Endothelial cell of umbilical vein (primary cell): ENCODE results near the gene PAQR7. TPM values are rescaled to one million over a fixed set of nuclear protein-coding genes. Genes with fewer than 3 reads are reported as not detected.
A peak's percentile ranks its signal among the peaks of the same experiment; 100 is the strongest.

ENCODE experiments used
- Bru-seq: library from RNA; stranded (reverse); fragments of 400-500 nt; gene quantifications from one replicate; lab custom pipeline; 2021; lab: Mats Ljungman, UMichigan
- BruChase-seq, 2 experiments: library from RNA; stranded (reverse); fragments of 400-500 nt; gene quantifications; one replicate each; lab custom pipeline; 2021; lab: Mats Ljungman, UMichigan
- BruUV-seq: library from RNA; stranded (reverse); fragments of 400-500 nt; replicated peaks from 2 replicates; lab custom pipeline; 2021; lab: Mats Ljungman, UMichigan
- CTCF ChIA-PET: fragments of 300-600, 350-600 bp; sonication (Branson Sonifier 250); formaldehyde crosslinking; loops from one replicate; lab custom pipeline; 2021; ENCODE audit warnings: antibody characterized with exemption, inconsistent platforms; lab: Charles Lee
- POLR2A ChIA-PET: fragments of 300-600, 350-600 bp; sonication (Branson Sonifier 250); formaldehyde crosslinking; loops from one replicate; lab custom pipeline; 2021; ENCODE audit warnings: antibody characterized with exemption, inconsistent platforms; lab: Charles Lee
- DNase-seq: peaks from one replicate; pipeline ENCODE4 v3.0.0-alpha.2; 2011; ENCODE audit warnings: low read depth, low spot score
- FAIRE-seq: peaks from 2 replicates; lab custom pipeline; 2011; peaks lifted over from hg19 to GRCh38; lab: Jason Lieb, UNC
- H2AFZ ChIP-seq: 2 replicates; pipeline ENCODE4 v1.6.0; 2012; ENCODE audit warnings: low read depth, low read length, control low read depth, inconsistent platforms
- H3K27ac ChIP-seq: 2 replicates; pipeline ENCODE4 v1.5.1; 2011; ENCODE audit warnings: low read depth, mild to moderate bottlenecking, control low read depth, low read length, moderate library complexity; ENCODE audit not compliant: insufficient read depth
- H3K27me3 ChIP-seq, 2 experiments: 2 replicates each; pipeline versions ENCODE4 v1.6.0 to v1.6.1; 2011; ENCODE audit warnings: low read length in 2 of 2, mixed read lengths in 1 of 2; ENCODE audit not compliant: control insufficient read depth in 2 of 2, insufficient read depth in 2 of 2
- H3K36me3 ChIP-seq, 2 experiments: 2 replicates in 1 of 2; 3 replicates in 1 of 2; pipeline ENCODE4 v1.5.1; 2011; ENCODE audit warnings: low read length in 2 of 2, mild to moderate bottlenecking in 1 of 2, moderate library complexity in 1 of 2; ENCODE audit not compliant: control insufficient read depth in 2 of 2, insufficient read depth in 2 of 2; ENCODE audit errors: extremely low read depth in 1 of 2
- H3K4me1 ChIP-seq: 3 replicates; pipeline ENCODE4 v1.5.1; 2011; ENCODE audit warnings: mild to moderate bottlenecking, low read length; ENCODE audit not compliant: control insufficient read depth, insufficient read depth; ENCODE audit errors: extremely low read depth
- H3K4me2 ChIP-seq: 2 replicates; pipeline ENCODE4 v1.6.1; 2011; ENCODE audit warnings: low read length, control low read depth, mixed read lengths; ENCODE audit not compliant: insufficient read depth
- H3K4me3 ChIP-seq, 3 experiments: fragments of 200-600 bp in 1 of 3; sonication (generic), shearing (Covaris generic) in 1 of 3; replicated peaks in 1 of 3; 2 replicates each; pipeline ENCODE4 v1.5.1; 2011 to 2016; ENCODE audit warnings: control low read depth in 3 of 3, low read length in 3 of 3, mild to moderate bottlenecking in 2 of 3, inconsistent platforms in 1 of 3, low read depth in 1 of 3, moderate library complexity in 1 of 3; ENCODE audit not compliant: insufficient read depth in 1 of 3
- H3K79me2 ChIP-seq: 2 replicates; pipeline ENCODE4 v1.6.0; 2012; ENCODE audit warnings: low read length, inconsistent platforms; ENCODE audit not compliant: control insufficient read depth, insufficient read depth
- H3K9ac ChIP-seq: replicated peaks from 2 replicates; pipeline ENCODE3; 2011; ENCODE audit warnings: low read length, control low read depth; ENCODE audit not compliant: insufficient read depth; ENCODE audit errors: extremely low read depth
- H3K9me1 ChIP-seq: replicated peaks from 3 replicates; pipeline ENCODE4 v1.6.0; 2011; ENCODE audit warnings: mild to moderate bottlenecking, low read length; ENCODE audit not compliant: control insufficient read depth, insufficient read depth; ENCODE audit errors: extremely low read depth
- H3K9me3 ChIP-seq: replicated peaks from 2 replicates; pipeline ENCODE4 v1.5.1; 2012; ENCODE audit warnings: low read length, inconsistent platforms; ENCODE audit not compliant: control insufficient read depth, insufficient read depth
- H4K20me1 ChIP-seq: replicated peaks from 2 replicates; pipeline ENCODE3; 2011; ENCODE audit warnings: mild to moderate bottlenecking, low read length; ENCODE audit not compliant: control insufficient read depth, insufficient read depth; ENCODE audit errors: extremely low read depth
- EZH2 ChIP-seq: IDR thresholded peaks from 2 replicates; pipeline ENCODE4 v1.6.1; 2012; ENCODE audit warnings: borderline replicate concordance, low read depth, mild to moderate bottlenecking, moderate library complexity, low read length, inconsistent platforms; ENCODE audit not compliant: severe bottlenecking
- GATA2 ChIP-seq: IDR thresholded peaks from 2 replicates; pipeline ENCODE4 v1.7.0; 2011; ENCODE audit warnings: low read depth, mild to moderate bottlenecking, moderate library complexity, mixed read lengths, low read length; ENCODE audit not compliant: insufficient read length, insufficient read depth
- MYC ChIP-seq: IDR thresholded peaks from one replicate; pipeline ENCODE4 v1.6.1; 2011; ENCODE audit warnings: mild to moderate bottlenecking, low read depth, low read length
- POLR2AphosphoS5 ChIP-seq: IDR thresholded peaks from 2 replicates; pipeline ENCODE4 v1.6.1; 2012; ENCODE audit warnings: low read depth, mild to moderate bottlenecking, control low read depth, low read length, moderate library complexity; ENCODE audit not compliant: insufficient read depth
- dilution Hi-C: fragments of 300-500 bp; cut with MboI; formaldehyde crosslinking; loops from one replicate; pipeline ENCODE4 v1.15.0; 2019; ENCODE audit warnings: low sequenced_read_pairs; ENCODE audit not compliant: extremely low pct_ligation_motif_present
- intact Hi-C: fragments of 100-400 bp; cut with micrococcal nuclease; formaldehyde crosslinking; loops from one replicate; pipeline ENCODE4 v1.10.0; 2022
- long read RNA-seq: library from polyadenylated mRNA; stranded (forward); transcript quantifications from one replicate; pipeline ENCODE4 v2.0.0, GENCODE V29; 2021
- polyA minus RNA-seq, 3 experiments: library from RNA; depleted of rRNA, polyadenylated mRNA; stranded (reverse); fragments of >200 nt; gene quantifications; 1 replicate in 1 of 3; 2 replicates in 2 of 3; pipeline ENCODE4 v1.2.3, GENCODE V29; 2011
- polyA plus RNA-seq, 4 experiments: library from polyadenylated mRNA; depleted of rRNA in 3 of 4; stranded (reverse) in 3 of 4; unstranded in 1 of 4; fragments of >200 nt; gene quantifications; 2 replicates each; pipeline versions ENCODE4 v1.2.1 to v1.2.3, GENCODE V29; 2011 to 2012; ENCODE audit warnings: missing spikeins in 1 of 4
- total RNA-seq: library from RNA; stranded (reverse); gene quantifications from 2 replicates; pipeline ENCODE4 v1.2.3, GENCODE V29; 2021
- TF ChIP-seq, protein P1 (sequence below): IDR thresholded peaks from 2 replicates; pipeline ENCODE4 v1.6.1; 2011; ENCODE audit not compliant: insufficient read depth, insufficient read length
- TF ChIP-seq, protein P2 (sequence below), 2 donors: IDR thresholded peaks; 1 replicate in 1 of 2; 2 replicates in 1 of 2; pipeline ENCODE4 v1.5.1; 2011; ENCODE audit warnings: low read length in 2 of 2, mild to moderate bottlenecking in 2 of 2, moderate library complexity in 2 of 2, control low read depth in 1 of 2, inconsistent platforms in 1 of 2, low read depth in 1 of 2; ENCODE audit not compliant: insufficient read depth in 1 of 2; ENCODE audit errors: extremely low read depth in 1 of 2

PAQR7 gene, protein sequence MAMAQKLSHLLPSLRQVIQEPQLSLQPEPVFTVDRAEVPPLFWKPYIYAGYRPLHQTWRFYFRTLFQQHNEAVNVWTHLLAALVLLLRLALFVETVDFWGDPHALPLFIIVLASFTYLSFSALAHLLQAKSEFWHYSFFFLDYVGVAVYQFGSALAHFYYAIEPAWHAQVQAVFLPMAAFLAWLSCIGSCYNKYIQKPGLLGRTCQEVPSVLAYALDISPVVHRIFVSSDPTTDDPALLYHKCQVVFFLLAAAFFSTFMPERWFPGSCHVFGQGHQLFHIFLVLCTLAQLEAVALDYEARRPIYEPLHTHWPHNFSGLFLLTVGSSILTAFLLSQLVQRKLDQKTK
- total RNA-seq (8.4 and 9.1 TPM in 2 replicates), polyA plus RNA-seq (10.8 and 12.1 TPM in 2 replicates), polyA minus RNA-seq (13.2 and 15.0 TPM in 2 replicates), Bru-seq, nascent RNA (percentile 52 among the genes with signal in this experiment), BruChase-seq, experiment 1, labeled RNA remaining after a 6-hour chase (percentile 72 among the genes with signal in this experiment), BruChase-seq, experiment 2, labeled RNA remaining after a 2-hour chase (percentile 74 among the genes with signal in this experiment)
- 6.2 and 6.3 TPM in 2 replicates for polyA plus RNA-seq (2011; cell fraction: cytosol; rRNA removed)
- polyA plus RNA-seq (2011; cell fraction: nucleus; rRNA removed), result 9.5 and 10.9 TPM in 2 replicates
- 7.2 and 9.7 TPM in 2 replicates for polyA plus RNA-seq (2012)
- 8.3 TPM for polyA minus RNA-seq (2011; cell fraction: cytosol; rRNA and poly(A)+ RNA removed)
- polyA minus RNA-seq (2011; cell fraction: nucleus; rRNA and poly(A)+ RNA removed), result 3.4 and 4.4 TPM in 2 replicates
- long read RNA-seq, partial matches to known transcripts, result 0 of 4 reads
- long read RNA-seq, other reads (novel, unspliced or antisense), result 4 of 4 reads

DNA sequence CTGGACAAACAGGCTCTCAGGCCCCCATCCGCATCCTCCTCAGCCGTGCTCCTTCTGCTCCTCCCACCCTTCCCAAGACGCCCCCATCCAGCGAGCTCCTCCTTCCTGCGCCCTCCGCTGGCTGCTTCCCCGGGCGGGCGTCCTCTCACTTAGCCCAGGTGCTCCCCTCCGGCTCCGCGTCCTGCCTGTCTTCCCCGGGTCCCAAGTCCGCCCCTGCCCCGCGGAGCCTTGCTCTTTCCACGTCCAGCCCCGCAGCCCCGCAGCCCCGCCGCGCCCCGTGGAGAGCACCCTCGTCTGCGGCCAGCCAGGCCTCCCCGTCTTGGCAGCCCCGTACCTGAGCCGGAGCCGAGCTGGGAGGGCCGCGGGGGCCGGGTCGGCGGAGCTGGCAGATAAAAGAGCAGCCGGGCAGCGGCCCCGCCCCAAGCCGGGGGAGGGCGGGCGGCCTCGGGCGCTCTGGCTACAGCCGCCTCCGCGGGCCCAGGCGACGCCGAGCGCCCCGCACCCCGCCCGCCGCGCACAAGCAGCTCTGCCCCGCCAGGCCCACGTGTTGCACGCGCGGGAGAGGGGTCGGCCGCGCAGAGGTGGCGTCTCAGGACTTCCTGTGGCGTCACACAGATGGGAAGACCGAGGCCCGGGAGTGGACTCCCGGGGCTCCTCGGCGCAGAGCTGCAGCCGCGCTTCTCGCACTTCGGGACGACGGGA is at the start of gene PAQR7:
Gene PAQR7 (minus strand): TSS at position 555 of the 702 bp plus-strand sequence. CDS start 11,869 bp downstream, outside the sequence.
- no TSS peak for BruUV-seq
- no peak within 1 kb of the TSS for H3K27ac ChIP-seq
- DNase-seq (peak; percentile 70), FAIRE-seq (peak; percentile 67)
- H3K27me3 ChIP-seq, result no peaks in the 10 kb centered on the region
- ChIA-PET CTCF (interaction anchor here (0.6 to 2.9 kb wide), 11 partner anchors 13 to 327 kb away, joined by 3 to 20 read pairs (median 3); partner anchors contain the start of gene PAFAH2), POLR2A (interaction anchor here (0.6 kb wide), 3 partner anchors 13 to 483 kb away, joined by 3 read pairs; no protein-coding TSS in a partner anchor)
- no peaks in the 10 kb centered on the region for H3K79me2 ChIP-seq
- H3K4me2 ChIP-seq, result peak within 1 kb of the TSS; percentile 45
- H3K36me3 ChIP-seq, result no peaks in the 10 kb centered on the region
- H3K9me1 ChIP-seq, result no peaks in the 10 kb centered on the region
- peaks cover 9% of the 10 kb centered on the region for H3K4me1 ChIP-seq
- peak within 1 kb of the TSS; percentile 91 for H2AFZ ChIP-seq
- no peaks in the 10 kb centered on the region for H4K20me1 ChIP-seq
- TF ChIP-seq GATA2 (no peak), MYC (no peak), POLR2AphosphoS5 (peak; percentile 58), EZH2 (no peak)
- TF ChIP-seq, protein P1, sequence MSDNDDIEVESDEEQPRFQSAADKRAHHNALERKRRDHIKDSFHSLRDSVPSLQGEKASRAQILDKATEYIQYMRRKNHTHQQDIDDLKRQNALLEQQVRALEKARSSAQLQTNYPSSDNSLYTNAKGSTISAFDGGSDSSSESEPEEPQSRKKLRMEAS, result peak; percentile 73
- TF ChIP-seq, protein P2, sequence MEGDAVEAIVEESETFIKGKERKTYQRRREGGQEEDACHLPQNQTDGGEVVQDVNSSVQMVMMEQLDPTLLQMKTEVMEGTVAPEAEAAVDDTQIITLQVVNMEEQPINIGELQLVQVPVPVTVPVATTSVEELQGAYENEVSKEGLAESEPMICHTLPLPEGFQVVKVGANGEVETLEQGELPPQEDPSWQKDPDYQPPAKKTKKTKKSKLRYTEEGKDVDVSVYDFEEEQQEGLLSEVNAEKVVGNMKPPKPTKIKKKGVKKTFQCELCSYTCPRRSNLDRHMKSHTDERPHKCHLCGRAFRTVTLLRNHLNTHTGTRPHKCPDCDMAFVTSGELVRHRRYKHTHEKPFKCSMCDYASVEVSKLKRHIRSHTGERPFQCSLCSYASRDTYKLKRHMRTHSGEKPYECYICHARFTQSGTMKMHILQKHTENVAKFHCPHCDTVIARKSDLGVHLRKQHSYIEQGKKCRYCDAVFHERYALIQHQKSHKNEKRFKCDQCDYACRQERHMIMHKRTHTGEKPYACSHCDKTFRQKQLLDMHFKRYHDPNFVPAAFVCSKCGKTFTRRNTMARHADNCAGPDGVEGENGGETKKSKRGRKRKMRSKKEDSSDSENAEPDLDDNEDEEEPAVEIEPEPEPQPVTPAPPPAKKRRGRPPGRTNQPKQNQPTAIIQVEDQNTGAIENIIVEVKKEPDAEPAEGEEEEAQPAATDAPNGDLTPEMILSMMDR (IDR thresholded peaks at IDR 0.05; ENCODE audit: extremely low read depth in 1 of 2, insufficient read depth in 1 of 2, low read depth in 1 of 2, low read length in 2 of 2), result peak in 1 of 2 donors; percentile 6
- peak within 1 kb of the TSS; percentile 33 to 54 (median 43) for H3K4me3 ChIP-seq
- H3K9ac ChIP-seq, result peak within 1 kb of the TSS; percentile 20
- dilution Hi-C loops, result loop anchor here (25.0 kb wide), 1 partner anchor 112 kb away; the partner anchor contains the start of gene PAFAH2
- H3K9me3 ChIP-seq, result no peaks in the 10 kb centered on the region
- intact Hi-C loops, result loop anchor here (1.0 kb wide), 1 partner anchor 16 kb away; the partner anchor contains the start of gene AUNIP
